Ishikawa (cell line): ENCODE data around the gene TMEM38B.

Source experiments
- CEBPB ChIP-seq: IDR thresholded peaks from 2 replicates; pipeline ENCODE4 v1.6.1; 2012
- CREB1 ChIP-seq: IDR thresholded peaks from 2 replicates; pipeline ENCODE4 v1.6.1; 2012; ENCODE audit warnings: low read depth
- EP300 ChIP-seq: IDR thresholded peaks from 2 replicates; pipeline ENCODE4 v1.6.1; 2012; ENCODE audit warnings: borderline replicate concordance
- FOXM1 ChIP-seq: IDR thresholded peaks from 2 replicates; pipeline ENCODE4 v1.6.1; 2012; ENCODE audit warnings: low read depth, borderline replicate concordance
- MAX ChIP-seq: IDR thresholded peaks from 2 replicates; pipeline ENCODE4 v1.6.1; 2012
- NFIC ChIP-seq: IDR thresholded peaks from 2 replicates; pipeline ENCODE4 v1.6.1; 2012
- RAD21 ChIP-seq: IDR thresholded peaks from 2 replicates; pipeline ENCODE4 v1.6.1; 2012; ENCODE audit warnings: low read depth
- REST ChIP-seq: IDR thresholded peaks from 2 replicates; pipeline ENCODE4 v1.6.1; 2012; ENCODE audit warnings: low read depth, mild to moderate bottlenecking
- TAF1 ChIP-seq: IDR thresholded peaks from 2 replicates; pipeline ENCODE4 v1.6.1; 2012; ENCODE audit warnings: low read depth, mild to moderate bottlenecking
- TCF12 ChIP-seq: IDR thresholded peaks from 2 replicates; pipeline ENCODE4 v1.6.1; 2012; ENCODE audit warnings: low read depth
- TEAD4 ChIP-seq: IDR thresholded peaks from 2 replicates; pipeline ENCODE4 v1.6.1; 2012
- YY1 ChIP-seq: IDR thresholded peaks from 2 replicates; pipeline ENCODE4 v1.6.1; 2012; ENCODE audit warnings: low read depth
- ZBTB7A ChIP-seq: IDR thresholded peaks from 2 replicates; pipeline ENCODE4 v1.6.1; 2012; ENCODE audit warnings: low read depth

- TF ChIP-seq TAF1 (no peak), REST (no peak), RAD21 (no peak), TCF12 (no peak), CEBPB (no peak), ZBTB7A (no peak), FOXM1 (no peak), EP300 (no peak), TEAD4 (no peak), CREB1 (no peak), MAX (no peak), NFIC (no peak), YY1 (no peak)
Observed at GRCh38 chr9:105676351-105676923, 17.9 kb upstream of the TMEM38B start.
